ENCODE results near the gene TNFAIP3. TPM values are rescaled to one million over a fixed set of nuclear protein-coding genes. Genes with fewer than 3 reads are reported as not detected.

TNFAIP3 gene
- total and polyA plus RNA-seq, 2 of the 8 experiments (the other 6 are each of a cell fraction or from before 2014, with no cell fraction given) = 1.6 to 2.0 TPM

GRCh38 chr6:137912813-137913212 is 45.8 kb downstream of the TNFAIP3 start:
- H3K56ac ChIP-seq (replicated peaks; ENCODE audit: insufficient read length, low read depth, low read length) = no peak overlapping the region
- no peaks in the 10 kb centered on the region for H3K79me2 ChIP-seq (ENCODE audit: control insufficient read depth in 1 of 2, insufficient read depth in 2 of 2, low read length in 2 of 2)
- H2AFZ ChIP-seq (ENCODE audit: low read length) = no peak overlapping the region
- no peaks in the 10 kb centered on the region for H3K36me3 ChIP-seq (ENCODE audit: control insufficient read depth in 2 of 4, insufficient read depth in 4 of 4, low read length in 3 of 4)
- 89% methylated on average over 3 of the region's 3 CpGs; no CpG with 5 or more reads in 1 of the 2 experiments for WGBS, 2 experiments (ENCODE audit: extremely low coverage in 1 of 2, insufficient coverage in 1 of 2, insufficient read length in 1 of 2, insufficient replicate concordance in 2 of 2, low coverage in 1 of 2, low lambda C conversion rate in 2 of 2, missing lambda C conversion rate in 1 of 2)
- no peaks in the 10 kb centered on the region for H3K9me3 ChIP-seq (ENCODE audit: insufficient read depth in 2 of 2, low read depth in 1 of 2, low read length in 1 of 2)
- H3K27ac ChIP-seq (ENCODE audit: low read depth, low read length) = no peak overlapping the region
- H4K91ac ChIP-seq (replicated peaks; ENCODE audit: insufficient read length, low read length) = no peak overlapping the region
- H3K18ac ChIP-seq (ENCODE audit: extremely low read depth, low read length) = no peak overlapping the region
- no peak overlapping the region for H2BK5ac ChIP-seq (ENCODE audit: low read depth, low read length)
- H3K23me2 ChIP-seq (ENCODE audit: low read depth, low read length) = no peaks in the 10 kb centered on the region
- H2BK20ac ChIP-seq (ENCODE audit: low read length) = no peak overlapping the region
- H3K4me2 ChIP-seq (ENCODE audit: insufficient read depth in 1 of 2, low read depth in 2 of 2, low read length in 2 of 2) = no peak overlapping the region
- no peaks in the 10 kb centered on the region for H3K79me1 ChIP-seq (ENCODE audit: low read depth, low read length)
- H3K4me1 ChIP-seq (replicated peaks in 1 of 4; ENCODE audit: control insufficient read depth in 3 of 4, insufficient read depth in 4 of 4, low read length in 3 of 4) = no peaks in the 10 kb centered on the region
- no peak overlapping the region for H2BK120ac ChIP-seq (replicated peaks; ENCODE audit: low read depth, low read length)
- no peak overlapping the region for H3K14ac ChIP-seq (ENCODE audit: insufficient read length)
- H4K5ac ChIP-seq (ENCODE audit: insufficient read length, low read depth, low read length) = no peak overlapping the region
- no peak overlapping the region for H3K9ac ChIP-seq (replicated peaks in 1 of 4; ENCODE audit: extremely low read depth in 1 of 4, low read depth in 3 of 4, low read length in 3 of 4)
- no peak overlapping the region for H4K8ac ChIP-seq (ENCODE audit: extremely low read depth, insufficient read depth, low read length)
- no peak overlapping the region for H2BK12ac ChIP-seq (ENCODE audit: low read depth, low read length)
- H3K4ac ChIP-seq (replicated peaks; ENCODE audit: insufficient read length, low read depth, low read length) = no peak overlapping the region
- TF ChIP-seq SRF (IDR thresholded peaks at IDR 0.05; ENCODE audit: low read depth, low read length) = no peak
- no peak for TF ChIP-seq POLR2A (IDR thresholded peaks at IDR 0.05; ENCODE audit: control extremely low read depth in 1 of 2, low read depth in 2 of 2, low read length in 2 of 2)
- TF ChIP-seq GABPA (IDR thresholded peaks at IDR 0.05; ENCODE audit: borderline replicate concordance, insufficient read depth, low read length) = no peak
- TF ChIP-seq SIN3A (conservative IDR thresholded peaks at IDR 0.05 in 1 of 2, IDR thresholded peaks at IDR 0.05 in 1 of 2; ENCODE audit: low read depth in 1 of 2, low read length in 2 of 2) = no peak
- TF ChIP-seq BRCA1 (IDR thresholded peaks at IDR 0.05; ENCODE audit: low read depth, low read length) = no peak
- TF ChIP-seq SP1 (IDR thresholded peaks at IDR 0.05; ENCODE audit: low read depth, low read length) = no peak
- no peak for FAIRE-seq
- CTCF ChIA-PET (ENCODE audit: partially characterized antibody) = interaction anchor here (0.6 to 1.6 kb wide), 4 partner anchors 9 to 208 kb away, joined by 3 to 5 read pairs (median 4); no protein-coding TSS in a partner anchor
- no peak overlapping the region for H2BK15ac ChIP-seq (ENCODE audit: low read length)
- H3K23ac ChIP-seq (ENCODE audit: insufficient read length) = no peak overlapping the region
- H3K4me3 ChIP-seq (ENCODE audit: extremely low read depth in 1 of 4, insufficient read depth in 2 of 4, low read depth in 3 of 4, low read length in 4 of 4) = no peak overlapping the region
- H2AK5ac ChIP-seq (ENCODE audit: low read depth, low read length) = no peak overlapping the region
- H4K20me1 ChIP-seq (replicated peaks in 1 of 2; ENCODE audit: control insufficient read depth in 1 of 2, insufficient read depth in 2 of 2, low read length in 2 of 2) = no peaks in the 10 kb centered on the region
- no peaks in the 10 kb centered on the region for H3K27me3 ChIP-seq (replicated peaks in 1 of 4; ENCODE audit: control insufficient read depth in 3 of 4, extremely low read depth in 1 of 4, insufficient read depth in 3 of 4, low read length in 3 of 4)
- POLR2A ChIA-PET (ENCODE audit: partially characterized antibody) = no interaction called here
- no peak for DNase-seq (ENCODE audit: low read depth in 1 of 2, low spot score in 2 of 2)
